SH-SY5Y (cell line): ENCODE measurements around the gene EPHA6.

Experiments used
- GATA2 ChIP-seq: IDR thresholded peaks from 2 replicates; pipeline ENCODE4 v1.6.1; 2011; ENCODE audit warnings: mild to moderate bottlenecking, low read depth, low read length
- GATA3 ChIP-seq: IDR thresholded peaks from 2 replicates; pipeline ENCODE4 v1.6.1; 2011; ENCODE audit warnings: low read depth, mild to moderate bottlenecking, low read length, moderate library complexity

DNA sequence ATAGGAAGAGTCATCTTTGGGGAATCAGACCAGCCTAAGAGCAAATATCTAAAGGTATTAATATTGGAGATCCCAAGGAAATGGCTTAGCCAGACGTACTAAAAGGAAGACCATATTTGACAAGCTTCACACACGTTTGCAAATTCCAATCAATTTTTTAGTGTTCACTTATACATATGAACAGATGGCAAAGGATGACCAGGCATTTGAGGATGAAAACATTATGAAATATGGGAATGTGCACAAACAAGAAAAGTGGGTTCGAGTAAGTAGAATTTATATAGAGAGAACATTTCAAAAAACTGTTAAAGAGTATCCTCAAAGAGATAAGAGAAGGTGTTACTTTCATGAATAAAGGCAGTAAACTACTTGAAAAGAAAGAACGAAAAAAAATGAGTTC lies 981.6 kb downstream of the EPHA6 start:
- TF ChIP-seq GATA3, result no peak
- no peak for TF ChIP-seq GATA2
